Muscle of back (tissue), 11 donors: ENCODE results near the gene LONP2. TPM values are rescaled to one million over a fixed set of nuclear protein-coding genes. Genes with fewer than 3 reads are reported as not detected.
"Not testable (repeated sequence)": the region's sequence is repeated elsewhere in the genome, so short reads cannot be mapped to it uniquely, and the experiment has no call there.

ENCODE experiments used
- DNase-seq, 3 donors: peaks; one replicate each; pipeline versions ENCODE4 v3.0.0 to v3.0.0-alpha.2; 2013
- polyA plus RNA-seq, 10 donors: library from polyadenylated mRNA; unstranded; fragments of 120-200 nt; gene quantifications; one replicate each; pipeline ENCODE4 v1.2.1, GENCODE V29; 2013; ENCODE audit not compliant: insufficient read length in 10 of 10

LONP2 gene
- polyA plus RNA-seq, 10 donors, result 34.1 to 56.1 (median 44.2) TPM

- no peak for DNase-seq
Observed at GRCh38 chr16:48235058-48235555, 9.0 kb upstream of the LONP2 start.

GRCh38 chr16:48235556-48236136, 8.5 kb upstream of the LONP2 start:
- peak in 1 of 3 donors; percentile 9 for DNase-seq

- DNase-seq, result no peak
Observed at GRCh38 chr16:48236286-48236685, 7.8 kb upstream of the LONP2 start.

- DNase-seq, result not testable (repeated sequence)
Observed at GRCh38 chr16:48240147-48240546, 4.0 kb upstream of the LONP2 start.

DNA sequence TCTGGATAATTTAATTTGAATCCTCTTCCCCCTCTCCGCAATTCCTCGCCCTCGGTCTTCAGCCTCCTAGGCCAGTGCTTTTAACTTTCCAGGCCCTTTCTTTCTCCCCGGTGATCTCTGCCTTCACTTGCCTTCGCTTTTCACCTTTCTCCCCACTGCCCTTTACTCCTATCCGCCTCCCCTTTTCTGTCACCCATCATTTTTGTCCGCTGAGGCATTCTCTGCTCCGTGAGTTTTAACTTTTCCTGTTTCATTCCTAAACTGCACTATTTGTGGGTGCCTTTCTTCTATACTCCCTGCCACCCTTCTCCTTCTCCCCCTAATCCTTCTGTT, 729 bp downstream of the LONP2 start:
- peak in 1 of 3 donors; percentile 11 for DNase-seq

DNA sequence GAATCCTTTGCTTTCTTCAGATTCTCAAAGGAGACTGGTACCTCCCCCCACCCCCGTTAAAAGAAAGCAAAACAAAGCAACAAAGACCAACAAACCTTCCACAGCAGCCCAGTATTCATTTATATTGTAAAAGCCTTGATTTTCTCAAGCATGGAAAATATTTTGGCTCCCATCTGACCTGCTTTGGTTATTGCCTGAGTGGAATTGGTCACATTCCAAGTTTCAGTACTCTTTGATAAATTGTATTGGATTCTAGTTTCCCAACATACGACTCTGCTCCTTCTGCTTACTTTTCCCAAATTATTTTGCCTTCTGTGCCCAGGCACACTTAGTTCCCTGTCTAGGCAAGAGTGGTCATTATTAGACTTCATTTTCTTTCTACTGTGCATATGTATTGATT, 2.0 kb downstream of the LONP2 start:
- DNase-seq, result peak in 1 of 3 donors; percentile 20

- no peak for DNase-seq
Observed at GRCh38 chr16:48247311-48247710, 3.2 kb downstream of the LONP2 start, which contains the start of gene ABCC11. ABCC11 (minus strand) TSS chr16:48247539; CDS start chr16:48231921, 15,618 bp downstream.

GRCh38 chr16:48250520-48251278, 6.6 kb downstream of the LONP2 start:
- DNase-seq, result no peak

GRCh38 chr16:48252013-48252412, 7.9 kb downstream of the LONP2 start:
- DNase-seq, result no peak

- no peak for DNase-seq
Observed at GRCh38 chr16:48256579-48257177, 12.6 kb downstream of the LONP2 start.

GRCh38 chr16:48261569-48261968, 17.5 kb downstream of the LONP2 start:
- DNase-seq, result no peak

- peak in 2 of 3 donors; percentile 29 to 31 for DNase-seq
Observed at GRCh38 chr16:48262631-48263030, 18.5 kb downstream of the LONP2 start.

DNA sequence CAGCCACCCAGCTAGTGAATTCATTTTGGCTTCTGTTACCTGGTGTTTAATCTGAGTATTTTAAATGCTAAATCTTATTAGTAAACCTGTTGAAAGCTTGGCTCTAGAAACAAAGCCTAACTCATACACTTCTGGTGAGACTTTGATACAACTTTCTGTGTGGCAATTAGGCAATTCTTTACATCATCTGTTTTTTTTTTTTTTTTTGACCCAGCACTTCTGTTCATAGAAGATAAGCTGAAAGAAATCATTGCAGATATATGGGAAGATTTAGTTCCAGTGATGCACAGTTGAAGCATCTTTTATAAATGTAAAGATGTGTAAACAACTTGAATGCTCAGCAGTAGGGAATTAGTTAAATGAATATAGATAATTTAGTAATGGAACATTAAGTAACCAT, 24.9 kb downstream of the LONP2 start:
- DNase-seq, result no peak

DNA sequence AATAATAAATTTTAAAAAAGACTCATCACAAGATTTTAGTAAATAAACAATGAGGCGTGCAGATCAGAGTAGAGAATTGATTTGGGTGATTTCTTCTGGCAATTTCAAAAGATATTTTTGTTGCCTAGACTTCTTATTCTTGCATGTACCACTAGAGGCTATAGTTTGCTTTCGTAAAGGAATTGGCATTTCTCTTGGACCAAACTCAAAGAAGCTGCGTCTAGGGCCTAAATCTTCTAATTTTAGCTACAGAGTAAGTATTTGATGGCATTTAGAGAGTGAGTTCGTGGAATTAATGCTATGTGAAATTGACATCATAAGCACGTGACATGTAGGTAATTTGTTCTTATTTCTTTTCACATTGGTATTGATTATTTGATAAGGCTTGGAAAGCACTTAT, 27.6 kb downstream of the LONP2 start:
- no peak for DNase-seq

DNA sequence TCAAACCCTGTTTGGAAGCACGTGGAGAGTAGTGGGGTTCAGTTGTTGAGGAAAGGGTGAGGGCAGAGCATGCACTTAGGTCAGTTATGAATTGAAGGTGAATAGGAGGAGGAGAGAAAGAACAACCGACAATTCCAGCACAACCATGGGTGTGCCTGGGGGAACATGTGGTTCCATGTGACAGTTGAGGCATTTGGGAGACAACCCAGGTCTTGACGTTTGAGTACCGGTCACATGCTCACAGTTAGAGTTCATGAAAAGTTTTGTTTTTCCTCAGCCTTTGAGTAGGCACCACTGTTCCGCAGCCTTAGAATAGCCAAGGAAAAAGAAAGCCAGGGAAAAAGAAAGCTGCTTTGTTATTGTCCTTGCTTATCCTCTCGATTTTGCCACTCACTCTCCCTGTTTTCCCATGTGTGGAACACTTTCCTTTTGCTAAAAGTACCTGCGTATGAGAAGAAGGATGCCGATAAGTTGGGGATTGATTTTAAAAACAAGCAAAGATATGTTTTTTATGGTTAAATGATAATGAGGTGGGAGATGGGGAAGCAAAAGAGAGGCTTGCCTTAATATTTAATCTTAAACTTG, 28.8 kb downstream of the LONP2 start:
- no peak for DNase-seq

GRCh38 chr16:48274476-48274875, 30.4 kb downstream of the LONP2 start:
- no peak for DNase-seq

- DNase-seq, result no peak
Observed at GRCh38 chr16:48276102-48276501, 32.0 kb downstream of the LONP2 start.

GRCh38 chr16:48277158-48277557, 33.1 kb downstream of the LONP2 start:
- no peak for DNase-seq

DNA sequence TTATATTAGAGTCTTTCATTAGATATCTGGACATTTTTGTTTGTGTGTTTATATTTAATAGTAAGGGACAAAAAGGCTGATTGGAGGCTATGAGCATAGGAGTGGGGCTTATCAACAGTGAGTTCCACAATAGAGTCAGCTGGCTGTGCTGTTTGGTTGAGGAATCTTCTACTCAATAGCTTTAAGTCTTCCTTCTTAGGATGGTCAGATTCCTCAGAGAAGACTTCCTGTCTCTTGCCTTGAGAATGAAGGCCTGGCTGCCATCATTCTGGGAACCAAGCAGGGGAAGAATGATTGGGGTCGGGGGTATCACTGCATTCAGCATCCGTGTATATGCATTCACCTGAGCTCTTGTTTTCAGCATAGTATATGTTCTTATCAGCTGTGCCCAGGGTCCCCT, 35.1 kb downstream of the LONP2 start:
- DNase-seq, result no peak

DNA sequence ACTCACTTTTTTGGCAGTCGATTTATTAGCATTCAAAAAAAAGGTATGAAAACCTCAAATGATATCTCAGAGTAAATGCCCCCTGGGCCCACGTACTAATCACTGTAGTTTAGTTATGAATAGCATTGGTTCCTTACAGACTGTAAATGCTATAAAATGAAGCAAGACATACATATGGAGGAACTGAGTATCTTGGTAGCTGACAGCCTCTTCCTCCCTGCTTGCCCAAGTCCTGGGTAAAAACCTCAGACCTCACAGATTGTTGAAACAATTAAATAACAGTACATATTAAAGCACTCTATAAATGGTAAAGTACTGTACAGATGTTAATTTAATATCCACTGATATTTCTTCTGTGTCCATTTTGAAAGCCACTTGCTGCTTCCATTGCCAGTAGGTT, 36.4 kb downstream of the LONP2 start:
- no peak for DNase-seq

- no peak for DNase-seq
Observed at GRCh38 chr16:48282636-48283263, 38.6 kb downstream of the LONP2 start.

GRCh38 chr16:48284772-48285409, 40.8 kb downstream of the LONP2 start:
- no peak for DNase-seq
